Suprapubic skin (tissue), 4 donors: Measurements from ENCODE around the gene GMPR.

ENCODE experiments used
- POLR2A ChIP-seq, 2 donors: fragments of 450-650 bp; IDR thresholded peaks; one replicate each; pipeline ENCODE4 v1.6.1; 2017; ENCODE audit warnings: antibody characterized with exemption in 2 of 2, mild to moderate bottlenecking in 2 of 2, moderate library complexity in 2 of 2
- POLR2AphosphoS5 ChIP-seq, 3 donors: sonication (generic); formaldehyde crosslinking; IDR thresholded peaks; one replicate each; pipeline ENCODE4 v1.6.1; 2017; ENCODE audit warnings: antibody characterized with exemption in 3 of 3
- TF ChIP-seq, protein P1 (sequence below), 2 donors: fragments of 200-600 bp in 1 of 2; fragments of 450-650 bp in 1 of 2; sonication (generic) in 1 of 2; IDR thresholded peaks; one replicate each; pipeline ENCODE4 v1.5.1; 2016 to 2019; ENCODE audit warnings: antibody characterized with exemption in 2 of 2, mild to moderate bottlenecking in 1 of 2, moderate library complexity in 1 of 2

GRCh38 chr6:16305246-16305725, 66.9 kb downstream of the GMPR start:
- TF ChIP-seq, protein P1, sequence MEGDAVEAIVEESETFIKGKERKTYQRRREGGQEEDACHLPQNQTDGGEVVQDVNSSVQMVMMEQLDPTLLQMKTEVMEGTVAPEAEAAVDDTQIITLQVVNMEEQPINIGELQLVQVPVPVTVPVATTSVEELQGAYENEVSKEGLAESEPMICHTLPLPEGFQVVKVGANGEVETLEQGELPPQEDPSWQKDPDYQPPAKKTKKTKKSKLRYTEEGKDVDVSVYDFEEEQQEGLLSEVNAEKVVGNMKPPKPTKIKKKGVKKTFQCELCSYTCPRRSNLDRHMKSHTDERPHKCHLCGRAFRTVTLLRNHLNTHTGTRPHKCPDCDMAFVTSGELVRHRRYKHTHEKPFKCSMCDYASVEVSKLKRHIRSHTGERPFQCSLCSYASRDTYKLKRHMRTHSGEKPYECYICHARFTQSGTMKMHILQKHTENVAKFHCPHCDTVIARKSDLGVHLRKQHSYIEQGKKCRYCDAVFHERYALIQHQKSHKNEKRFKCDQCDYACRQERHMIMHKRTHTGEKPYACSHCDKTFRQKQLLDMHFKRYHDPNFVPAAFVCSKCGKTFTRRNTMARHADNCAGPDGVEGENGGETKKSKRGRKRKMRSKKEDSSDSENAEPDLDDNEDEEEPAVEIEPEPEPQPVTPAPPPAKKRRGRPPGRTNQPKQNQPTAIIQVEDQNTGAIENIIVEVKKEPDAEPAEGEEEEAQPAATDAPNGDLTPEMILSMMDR (IDR thresholded peaks at IDR 0.05) = no peak
- no peak for TF ChIP-seq POLR2A (IDR thresholded peaks at IDR 0.05)
- no peak for TF ChIP-seq POLR2AphosphoS5 (IDR thresholded peaks at IDR 0.05)
